Measurements from ENCODE around the gene ESYT2. TPM values are rescaled to one million over a fixed set of nuclear protein-coding genes. Genes with fewer than 3 reads are reported as not detected.

Gene ESYT2
- total RNA-seq, 1 experiment from 2014 or later: 37.5 TPM

- Histone ChIP-seq H3K4me3 (ENCODE audit: low read depth, low read length, poor library complexity, severe bottlenecking) (no peak overlapping the region), H3K27ac (ENCODE audit: low read depth, low read length, poor library complexity, severe bottlenecking) (no peak overlapping the region), H3K4me1 (ENCODE audit: insufficient read depth, low read length, poor library complexity, severe bottlenecking) (peaks cover 4% of the 10 kb centered on the region), H3K9me3 (ENCODE audit: low read depth, low read length, poor library complexity, severe bottlenecking) (no peaks in the 10 kb centered on the region), H3K36me3 (ENCODE audit: insufficient read depth, low read length, poor library complexity, severe bottlenecking) (no peaks in the 10 kb centered on the region), H3K27me3 (replicated peaks; ENCODE audit: insufficient read depth, low read depth, low read length, poor library complexity) (no peaks in the 10 kb centered on the region)
- no peak for DNase-seq (ENCODE audit: low spot score)
- no TSS peak for BruUV-seq (replicated peaks)
- CTCF ChIA-PET: no interaction called here
- TF ChIP-seq EZH2 (IDR thresholded peaks at IDR 0.05; ENCODE audit: borderline replicate concordance, low read depth, low read length, poor library complexity, severe bottlenecking): no peak
- TF ChIP-seq CTCF (conservative IDR thresholded peaks at IDR 0.05; ENCODE audit: low read depth, low read length): no peak
- POLR2A ChIA-PET (ENCODE audit: low non-redundant PET): no interaction called here
- intact Hi-C loops (cut with micrococcal nuclease; ENCODE audit: unreplicated experiment): no loop called here
Observed at GRCh38 chr7:158710651-158711102, 118.6 kb downstream of the ESYT2 start.

GRCh38 chr7:158707610-158708009 is 121.7 kb downstream of the ESYT2 start:
- DNase-seq (ENCODE audit: low spot score): no peak
- CTCF ChIA-PET: no interaction called here
- POLR2A ChIA-PET (ENCODE audit: low non-redundant PET): no interaction called here
- no peak overlapping the region for H3K4me3 ChIP-seq (ENCODE audit: low read depth, low read length, poor library complexity, severe bottlenecking)
- BruUV-seq (replicated peaks): no TSS peak
- no peak for TF ChIP-seq CTCF (conservative IDR thresholded peaks at IDR 0.05; ENCODE audit: low read depth, low read length)
- no peak for TF ChIP-seq EZH2 (IDR thresholded peaks at IDR 0.05; ENCODE audit: borderline replicate concordance, low read depth, low read length, poor library complexity, severe bottlenecking)
- no peaks in the 10 kb centered on the region for H3K27me3 ChIP-seq (replicated peaks; ENCODE audit: insufficient read depth, low read depth, low read length, poor library complexity)
- H3K4me1 ChIP-seq (ENCODE audit: insufficient read depth, low read length, poor library complexity, severe bottlenecking): peaks cover 15% of the 10 kb centered on the region
- H3K9me3 ChIP-seq (ENCODE audit: low read depth, low read length, poor library complexity, severe bottlenecking): no peaks in the 10 kb centered on the region
- no peak overlapping the region for H3K27ac ChIP-seq (ENCODE audit: low read depth, low read length, poor library complexity, severe bottlenecking)
- intact Hi-C loops (cut with micrococcal nuclease; ENCODE audit: unreplicated experiment): loop anchor here (10.0 kb wide), 1 partner anchor 147 kb away; the partner anchor contains the start of gene DYNC2I1
- H3K36me3 ChIP-seq (ENCODE audit: insufficient read depth, low read length, poor library complexity, severe bottlenecking): no peaks in the 10 kb centered on the region

GRCh38 chr7:158706710-158707590 is 122.4 kb downstream of the ESYT2 start:
- Histone ChIP-seq H3K27ac (ENCODE audit: low read depth, low read length, poor library complexity, severe bottlenecking) (no peak overlapping the region), H3K9me3 (ENCODE audit: low read depth, low read length, poor library complexity, severe bottlenecking) (no peaks in the 10 kb centered on the region), H3K36me3 (ENCODE audit: insufficient read depth, low read length, poor library complexity, severe bottlenecking) (no peaks in the 10 kb centered on the region), H3K4me1 (ENCODE audit: insufficient read depth, low read length, poor library complexity, severe bottlenecking) (peaks cover 21% of the 10 kb centered on the region), H3K27me3 (replicated peaks; ENCODE audit: insufficient read depth, low read depth, low read length, poor library complexity) (no peaks in the 10 kb centered on the region), H3K4me3 (ENCODE audit: low read depth, low read length, poor library complexity, severe bottlenecking) (no peak overlapping the region)
- intact Hi-C loops (cut with micrococcal nuclease; ENCODE audit: unreplicated experiment): loop anchor here (10.0 kb wide), 1 partner anchor 148 kb away; the partner anchor contains the start of gene DYNC2I1
- CTCF ChIA-PET: interaction anchor here (0.6 kb wide), 1 partner anchor 1092 kb away, joined by 4 read pairs; no protein-coding TSS in a partner anchor
- TF ChIP-seq CTCF (conservative IDR thresholded peaks at IDR 0.05; ENCODE audit: low read depth, low read length) (no peak), EZH2 (IDR thresholded peaks at IDR 0.05; ENCODE audit: borderline replicate concordance, low read depth, low read length, poor library complexity, severe bottlenecking) (no peak)
- BruUV-seq (replicated peaks): no TSS peak
- no peak for DNase-seq (ENCODE audit: low spot score)
- POLR2A ChIA-PET (ENCODE audit: low non-redundant PET): no interaction called here

Data from A673 (cell line).